C4-2B (cell line): ENCODE data around the gene KERA.

Source experiments
- CTCF ChIP-seq: fragments of 450-650 bp; conservative IDR thresholded peaks from 2 replicates; pipeline ENCODE4 v1.5.1; 2017; ENCODE audit warnings: mild to moderate bottlenecking
- ZFX ChIP-seq: fragments of 450-650 bp; IDR thresholded peaks from 2 replicates; pipeline ENCODE4 v1.6.1; 2017

GRCh38 chr12:91091916-91092715, 34.3 kb upstream of the KERA start:
- no peak for TF ChIP-seq CTCF
- no peak for TF ChIP-seq ZFX
